ENCODE measurements around the gene GAL3ST3.
"Not testable (repeated sequence)": the region's sequence is repeated elsewhere in the genome, so short reads cannot be mapped to it uniquely, and the experiment has no call there.

The GAL3ST3 gene, protein sequence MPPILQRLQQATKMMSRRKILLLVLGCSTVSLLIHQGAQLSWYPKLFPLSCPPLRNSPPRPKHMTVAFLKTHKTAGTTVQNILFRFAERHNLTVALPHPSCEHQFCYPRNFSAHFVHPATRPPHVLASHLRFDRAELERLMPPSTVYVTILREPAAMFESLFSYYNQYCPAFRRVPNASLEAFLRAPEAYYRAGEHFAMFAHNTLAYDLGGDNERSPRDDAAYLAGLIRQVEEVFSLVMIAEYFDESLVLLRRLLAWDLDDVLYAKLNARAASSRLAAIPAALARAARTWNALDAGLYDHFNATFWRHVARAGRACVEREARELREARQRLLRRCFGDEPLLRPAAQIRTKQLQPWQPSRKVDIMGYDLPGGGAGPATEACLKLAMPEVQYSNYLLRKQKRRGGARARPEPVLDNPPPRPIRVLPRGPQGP

DNA sequence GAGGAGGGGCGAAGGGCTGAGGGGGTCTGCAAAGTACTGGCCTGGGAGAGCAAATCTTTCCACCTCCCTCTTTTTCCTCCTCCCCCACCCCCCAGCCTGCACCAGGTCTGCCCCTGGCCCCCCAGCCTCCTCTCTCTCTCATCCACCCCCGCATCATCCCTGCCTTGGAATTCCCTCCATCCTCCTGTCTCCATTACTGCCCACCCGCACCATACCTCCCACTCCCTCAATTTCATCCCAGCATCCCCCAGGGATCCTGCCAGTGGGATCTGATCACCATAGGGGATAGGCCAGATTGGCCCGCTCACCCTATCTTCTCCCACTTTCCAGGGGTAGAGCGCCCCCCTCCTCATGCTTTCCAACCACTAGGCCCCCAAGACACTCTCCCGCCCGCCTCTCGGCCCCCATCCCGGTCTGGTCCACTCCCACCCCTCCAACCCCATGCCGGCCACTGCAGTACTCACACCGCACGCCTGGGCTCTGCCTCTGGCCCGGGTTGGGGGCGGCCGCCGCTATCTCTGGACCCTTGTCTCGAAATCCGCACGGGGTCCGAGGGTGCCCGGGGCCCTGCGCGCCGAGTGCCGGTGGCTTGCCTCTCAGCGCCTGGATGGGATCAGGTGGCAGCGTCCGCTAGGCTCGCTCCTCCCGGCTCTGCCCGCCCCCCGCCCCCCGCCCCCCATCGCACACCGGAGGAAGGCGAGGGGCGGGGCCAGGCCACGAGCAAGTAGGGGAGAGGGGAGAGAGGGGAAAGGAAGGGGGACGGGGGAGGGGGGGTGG, at the start of gene GAL3ST3:
Gene GAL3ST3 (minus strand): TSS at position 615 of the 777 bp plus-strand sequence. CDS start 3,746 bp downstream, outside the sequence.
- DNase-seq: no peak

DNA sequence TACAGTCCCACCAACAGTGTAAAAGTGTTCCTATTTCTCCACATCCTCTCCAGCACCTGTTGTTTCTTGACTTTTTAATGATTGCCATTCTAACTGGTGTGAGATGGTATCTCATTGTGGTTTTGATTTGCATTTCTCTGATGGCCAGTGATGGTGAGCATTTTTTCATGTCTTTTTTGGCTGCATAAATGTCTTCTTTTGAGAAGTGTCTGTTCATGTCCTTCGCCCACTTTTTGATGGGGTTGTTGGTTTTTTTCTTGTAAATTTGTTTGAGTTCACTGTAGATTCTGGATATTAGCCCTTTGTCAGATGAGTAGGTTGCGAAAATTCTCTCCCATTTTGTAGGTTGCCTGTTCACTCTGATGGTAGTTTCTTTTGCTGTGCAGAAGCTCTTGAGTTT, 43.2 kb upstream of the GAL3ST3 start:
- DNase-seq: not testable (repeated sequence)

DNA sequence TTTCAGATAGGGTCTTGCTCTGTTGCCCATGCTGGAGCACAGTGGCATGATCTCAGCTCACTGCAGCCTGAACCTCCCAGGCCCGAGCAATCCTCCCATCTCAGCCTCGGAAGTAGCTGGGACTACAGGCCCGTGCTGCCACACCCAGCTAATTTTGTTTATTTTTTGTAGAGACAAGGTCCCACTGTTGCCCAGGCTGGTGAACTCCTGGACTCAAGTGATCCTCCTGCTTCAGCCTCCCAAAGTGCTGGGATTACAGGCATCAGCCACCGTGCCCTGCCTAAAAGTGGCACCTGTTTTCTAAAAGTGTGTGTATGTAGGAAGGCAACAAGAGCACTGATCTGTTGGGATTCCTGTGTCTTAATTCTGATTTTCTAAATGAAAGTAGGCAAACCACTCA, 41.3 kb upstream of the GAL3ST3 start:
- no peak for DNase-seq

DNA sequence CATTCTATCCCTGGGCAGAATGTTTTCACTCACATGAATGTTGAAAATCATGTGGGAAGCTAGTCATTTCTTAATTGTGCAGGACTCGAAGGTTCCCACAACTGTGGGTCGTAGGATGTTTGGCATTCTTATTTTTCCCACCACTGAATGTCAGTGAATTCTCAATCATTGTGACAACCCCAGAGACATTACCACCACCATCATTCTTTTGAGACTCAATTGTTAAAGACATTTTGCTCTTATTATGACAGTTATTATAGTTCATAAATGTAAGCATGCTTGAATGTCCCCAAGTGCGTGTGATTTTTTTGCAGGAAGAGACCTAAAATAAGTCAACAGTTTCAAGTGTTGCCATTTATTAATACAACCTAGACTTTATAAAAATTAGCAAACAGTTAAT, 40.1 kb upstream of the GAL3ST3 start:
- no peak for DNase-seq

DNA sequence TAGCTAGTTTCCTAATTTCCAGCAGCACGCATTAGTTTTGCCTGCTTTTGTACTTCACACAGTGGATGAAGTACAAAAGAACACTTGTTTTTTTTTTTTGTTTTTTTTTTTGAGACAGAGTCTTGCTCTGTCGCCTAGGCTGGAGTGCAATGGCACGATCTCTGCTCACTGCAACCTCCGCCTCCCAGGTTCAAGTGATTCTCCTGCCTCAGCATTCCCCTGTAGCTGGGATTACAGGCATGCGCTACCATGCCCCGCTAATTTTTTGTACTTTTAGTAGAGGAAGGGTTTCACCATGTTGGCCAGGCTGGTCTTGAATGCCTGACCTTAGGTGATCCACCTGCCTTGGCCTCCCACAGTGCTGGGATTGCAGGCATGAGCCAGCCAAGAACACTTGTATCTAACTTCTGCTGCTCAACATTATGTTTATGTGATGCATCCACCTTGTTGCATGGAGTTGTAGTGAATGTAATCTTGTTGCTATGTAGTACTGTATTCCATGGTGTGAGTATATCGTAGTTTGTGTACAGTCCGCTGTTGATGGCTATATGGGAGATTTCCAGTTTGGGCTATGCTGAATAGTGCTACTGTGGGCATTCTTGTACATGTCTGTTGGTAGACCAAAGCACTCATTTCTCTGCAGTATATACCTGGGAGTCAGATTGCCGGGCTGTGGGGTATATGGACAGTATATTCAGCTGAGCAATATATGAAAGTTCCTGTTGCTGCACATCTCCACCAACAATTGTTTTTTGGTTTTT, 38.4 kb upstream of the GAL3ST3 start:
- no peak for DNase-seq

DNA sequence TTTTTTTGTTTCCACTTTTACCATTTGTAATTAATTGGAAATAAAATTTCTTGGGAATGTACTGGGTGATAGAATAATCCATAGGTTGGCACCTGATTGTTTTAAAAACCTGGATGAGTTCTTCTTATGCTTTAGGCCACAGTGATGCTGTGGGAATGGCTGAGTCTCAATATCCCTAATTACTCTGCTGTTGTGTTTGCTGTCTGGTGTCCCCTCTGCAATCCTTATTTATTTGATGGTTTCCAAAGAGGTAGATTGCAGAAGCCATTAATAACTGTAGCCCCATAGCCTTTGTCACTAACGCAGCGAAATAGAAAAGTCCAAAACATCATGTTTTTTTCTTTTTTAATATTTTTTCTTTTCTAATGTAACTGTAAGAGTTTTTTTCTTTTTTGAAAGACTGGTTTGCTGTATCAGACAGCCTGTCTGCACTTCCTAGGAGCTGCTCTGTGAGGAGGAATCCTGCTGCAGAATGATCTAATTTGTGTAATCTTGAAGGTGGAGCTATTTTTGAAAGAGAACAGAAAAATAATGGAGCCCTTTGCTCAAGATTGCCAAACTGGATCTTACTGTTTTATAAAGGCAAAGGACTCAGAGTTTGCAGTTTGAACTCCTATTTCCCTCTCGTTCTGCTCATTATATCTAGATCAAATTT, 36.0 kb upstream of the GAL3ST3 start:
- no peak for DNase-seq

DNA sequence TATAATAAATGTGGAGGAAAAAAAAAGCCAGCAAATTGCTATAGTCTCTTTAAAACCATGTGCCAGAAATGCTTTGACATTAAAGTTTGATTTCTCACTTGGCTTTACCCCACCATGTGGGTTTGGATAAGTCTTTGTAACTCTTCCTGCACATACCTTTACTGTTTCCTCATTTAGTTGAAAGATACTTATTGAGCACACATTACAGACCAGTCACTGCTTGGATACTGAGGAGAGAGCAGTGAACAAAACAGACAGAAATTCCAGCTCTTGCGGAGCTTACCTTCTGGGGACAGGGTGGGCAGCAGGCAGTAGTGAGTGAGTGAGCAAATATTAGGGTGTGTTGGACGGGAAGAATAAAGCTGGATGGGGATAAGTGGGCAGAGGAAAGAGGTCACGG, 34.8 kb upstream of the GAL3ST3 start:
- DNase-seq: no peak

DNA sequence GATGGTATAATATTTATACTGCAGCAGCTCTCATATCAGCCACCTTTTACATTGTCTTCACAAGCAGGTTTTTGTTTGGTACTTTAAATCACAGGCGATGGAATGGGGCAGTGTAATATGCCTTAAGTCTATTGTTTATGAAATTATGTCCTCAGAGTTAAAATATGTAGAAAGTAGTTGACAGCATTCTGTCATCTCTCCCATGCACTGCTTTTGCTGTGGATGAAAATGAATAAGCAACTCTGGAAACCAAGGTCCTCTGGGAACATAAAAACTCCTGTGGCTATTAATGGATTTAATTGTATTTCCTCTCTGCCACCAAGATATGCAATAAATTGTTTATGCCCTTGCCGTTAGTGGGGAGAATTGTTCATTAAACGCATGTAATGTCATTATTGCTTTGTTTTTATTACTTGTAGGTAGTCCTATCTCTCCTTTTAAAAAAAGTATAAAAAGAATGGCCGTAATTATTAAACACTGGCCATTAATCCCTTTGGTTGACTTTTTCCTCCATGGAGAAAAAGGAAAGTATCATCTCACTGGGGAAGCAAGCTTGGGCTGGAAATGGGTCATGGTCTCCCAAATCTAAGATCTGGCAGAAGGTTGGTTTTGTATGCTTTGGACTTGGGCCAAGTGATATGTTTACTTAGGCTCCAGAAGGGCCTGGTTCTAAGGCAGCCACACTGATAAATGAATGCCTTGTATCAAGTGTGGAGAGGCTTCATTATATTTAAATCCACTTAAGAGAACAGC, 34.2 kb upstream of the GAL3ST3 start:
- DNase-seq: no peak

DNA sequence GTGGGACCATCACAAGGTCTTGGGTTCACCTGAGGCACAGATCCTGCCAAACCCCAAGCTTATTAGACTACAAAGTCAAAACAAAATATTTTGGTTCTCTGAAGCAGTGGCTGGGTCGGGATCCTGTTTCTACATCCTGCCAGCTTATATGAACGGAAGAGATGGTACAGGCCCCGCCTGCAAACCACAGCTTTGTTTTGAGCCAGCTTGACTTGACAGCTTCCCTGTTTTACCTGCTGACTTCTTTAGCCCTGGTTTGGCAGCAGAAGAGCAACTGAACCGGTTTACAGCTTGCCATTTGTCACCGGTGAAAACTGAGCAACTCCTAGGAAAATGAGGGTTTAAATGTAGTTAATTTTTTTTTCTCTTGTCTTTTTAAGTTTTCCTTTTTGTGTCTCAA, 32.5 kb upstream of the GAL3ST3 start:
- DNase-seq: peak; percentile 79

DNA sequence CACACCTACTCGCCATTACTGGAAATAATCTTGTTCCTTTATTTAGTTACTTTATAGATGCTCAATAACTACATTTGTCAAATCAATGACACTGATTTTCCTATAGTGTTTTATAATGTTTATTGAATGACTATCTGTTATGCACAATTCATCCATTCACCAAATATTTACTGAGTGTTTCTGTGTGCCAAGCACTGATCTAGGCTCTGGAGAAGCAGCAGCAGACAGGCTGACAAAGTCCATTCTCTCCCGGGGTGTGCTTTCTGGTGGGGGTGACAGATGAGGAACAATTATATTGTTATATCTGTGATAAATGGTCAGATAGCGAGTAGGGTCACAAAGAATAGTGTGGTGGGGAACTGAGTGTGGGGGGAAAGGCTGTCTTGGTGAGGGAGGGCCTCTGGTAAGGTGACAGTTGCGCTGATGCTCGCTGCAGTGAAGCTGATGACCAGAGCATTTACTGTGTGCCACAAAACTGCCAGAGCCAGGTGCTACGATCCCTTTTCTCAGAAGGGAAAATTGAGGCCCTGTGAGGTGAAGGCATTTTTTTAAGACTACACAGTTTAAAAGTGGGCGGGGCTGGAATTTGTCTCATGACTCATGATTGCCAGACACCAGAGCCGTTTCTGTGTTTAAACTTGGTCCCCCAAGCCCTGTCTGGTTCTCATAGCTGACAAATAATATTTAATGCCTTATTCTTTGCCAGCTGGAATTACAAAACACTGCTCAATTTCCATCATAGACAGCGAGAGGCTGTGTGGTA, 31.3 kb upstream of the GAL3ST3 start:
- DNase-seq: peak; percentile 59

DNA sequence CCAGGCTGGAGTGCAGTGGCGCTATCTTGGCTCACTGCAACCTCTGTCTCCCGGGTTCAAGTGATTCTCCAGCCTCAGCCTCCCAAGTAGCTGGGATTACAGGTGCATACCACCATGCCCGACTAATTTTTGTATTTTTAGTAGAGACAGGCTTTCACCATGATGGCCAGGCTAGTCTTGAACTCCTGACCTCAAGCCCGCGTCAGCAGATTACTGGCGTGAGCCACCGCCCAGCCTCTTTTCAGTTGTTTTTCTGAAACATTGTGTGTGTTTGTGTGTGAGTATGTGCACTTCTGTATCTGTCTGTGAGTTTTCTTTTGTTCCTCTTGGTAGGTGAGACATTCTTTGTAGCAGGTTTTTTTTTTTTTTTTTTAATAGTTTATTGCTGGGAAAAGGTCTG, 30.0 kb upstream of the GAL3ST3 start:
- DNase-seq: not testable (repeated sequence)

DNA sequence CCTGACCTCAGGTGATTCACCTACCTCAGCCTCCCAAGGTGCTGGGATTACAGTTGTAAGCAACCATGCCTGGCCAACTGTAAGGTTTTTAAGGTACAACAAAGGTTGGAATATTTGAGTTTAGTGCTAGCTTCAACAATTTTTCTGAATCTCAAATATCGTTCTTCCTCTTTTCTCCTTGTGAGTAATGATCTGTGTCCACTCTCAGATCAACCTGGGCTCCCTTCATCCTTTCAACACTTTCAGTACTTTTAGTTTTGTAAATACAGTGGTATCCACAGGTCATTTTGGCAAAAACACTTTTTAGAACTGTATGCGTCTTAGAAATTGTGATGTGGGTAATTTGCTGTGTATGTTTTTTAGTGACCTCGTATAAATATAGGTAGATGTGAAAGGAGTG, 29.0 kb upstream of the GAL3ST3 start:
- no peak for DNase-seq

DNA sequence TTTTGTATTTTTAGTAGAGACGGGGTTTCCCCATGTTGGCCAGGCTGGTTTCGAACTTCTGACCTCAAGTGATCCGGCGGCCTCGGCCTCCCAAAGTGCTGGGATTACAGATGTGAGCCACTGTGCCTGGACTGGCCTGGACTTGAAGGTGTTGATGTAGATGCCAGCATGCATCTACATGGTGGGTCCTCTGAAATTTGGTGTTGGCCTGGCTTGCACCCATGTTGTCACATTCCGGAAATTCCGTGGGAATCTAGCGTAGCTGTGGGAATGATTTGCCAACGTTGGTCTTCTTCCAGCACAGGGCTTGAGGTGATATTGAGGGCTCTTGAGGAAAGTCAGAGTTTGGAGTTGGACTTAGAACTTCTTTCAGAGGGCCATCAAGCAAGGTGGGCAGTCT, 27.6 kb upstream of the GAL3ST3 start:
- no peak for DNase-seq

DNA sequence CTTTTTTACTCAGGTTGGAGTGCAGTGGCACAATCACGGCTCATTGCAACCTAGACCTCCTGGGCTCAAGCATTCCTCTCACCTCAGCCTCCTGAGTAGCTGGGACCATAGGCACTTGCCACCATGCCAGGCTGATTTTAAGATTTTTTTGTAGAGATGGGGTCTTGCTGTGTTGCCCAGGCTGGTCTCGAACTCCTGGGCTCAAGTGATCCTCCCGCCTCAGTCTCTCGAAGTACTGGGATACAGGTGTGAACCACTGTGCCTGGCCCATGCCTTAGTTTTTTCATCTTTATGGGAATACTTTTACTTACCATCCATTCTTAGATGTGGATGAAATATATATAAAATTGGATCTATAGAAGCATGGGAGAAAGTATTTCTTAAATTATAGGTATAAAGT, 26.3 kb upstream of the GAL3ST3 start:
- no peak for DNase-seq

DNA sequence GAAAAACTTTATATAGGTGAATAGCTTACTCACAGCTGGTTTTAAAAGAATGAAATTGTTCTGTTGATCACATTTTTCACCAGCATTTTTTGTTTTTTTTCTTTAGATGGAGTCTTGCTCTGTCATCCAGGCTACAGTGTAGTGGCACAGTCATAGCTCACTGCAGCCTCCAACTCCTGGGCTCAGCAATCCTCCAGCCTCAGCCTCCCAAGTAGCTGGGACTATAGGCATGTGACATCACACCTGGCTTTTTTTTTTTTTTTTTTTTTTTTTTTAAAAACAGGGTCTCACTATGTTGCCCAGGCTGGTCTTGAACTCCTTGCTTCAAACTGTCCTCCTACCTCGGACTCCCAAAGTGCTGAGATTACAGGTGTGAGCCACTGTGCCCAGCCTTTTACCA, 24.7 kb upstream of the GAL3ST3 start:
- DNase-seq: no peak

DNA sequence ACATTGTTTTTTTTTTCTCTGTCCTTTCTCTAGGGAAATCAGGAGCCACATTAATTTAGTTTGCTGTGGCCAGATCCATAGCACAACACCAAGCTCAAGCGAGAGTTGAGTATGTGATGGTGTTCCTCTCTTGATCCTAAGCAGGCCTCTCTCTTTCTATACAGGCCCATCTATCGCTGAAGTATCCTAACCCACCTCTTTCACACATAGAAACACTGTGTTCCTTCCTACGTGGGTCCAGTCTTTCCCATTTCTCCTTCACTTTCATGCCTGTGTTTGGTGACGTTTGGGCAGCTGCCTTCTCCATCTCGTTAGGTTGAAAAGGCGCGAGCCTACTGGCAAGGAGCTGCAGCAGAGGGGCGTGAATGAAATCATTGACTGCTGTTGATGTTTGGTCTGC, 23.6 kb upstream of the GAL3ST3 start:
- no peak for DNase-seq

DNA sequence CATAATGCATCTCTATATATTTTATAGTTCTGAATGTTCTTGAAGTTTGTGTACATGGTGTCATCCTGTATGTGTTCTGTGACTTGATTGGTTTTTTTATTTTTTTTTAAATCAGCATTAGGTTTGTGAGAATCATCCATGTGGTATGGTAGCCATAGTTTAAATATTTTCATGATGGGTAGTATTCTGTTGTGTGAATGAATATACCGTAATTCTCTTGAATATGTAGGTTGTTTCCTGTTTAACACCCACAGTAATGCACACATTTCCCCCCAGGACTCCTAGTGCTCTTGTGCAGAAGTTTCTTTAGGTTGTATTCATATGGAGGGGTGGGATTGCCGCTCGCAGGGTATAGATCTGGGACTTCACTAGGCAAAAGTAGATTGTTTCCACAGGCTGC, 23.1 kb upstream of the GAL3ST3 start:
- DNase-seq: no peak

DNA sequence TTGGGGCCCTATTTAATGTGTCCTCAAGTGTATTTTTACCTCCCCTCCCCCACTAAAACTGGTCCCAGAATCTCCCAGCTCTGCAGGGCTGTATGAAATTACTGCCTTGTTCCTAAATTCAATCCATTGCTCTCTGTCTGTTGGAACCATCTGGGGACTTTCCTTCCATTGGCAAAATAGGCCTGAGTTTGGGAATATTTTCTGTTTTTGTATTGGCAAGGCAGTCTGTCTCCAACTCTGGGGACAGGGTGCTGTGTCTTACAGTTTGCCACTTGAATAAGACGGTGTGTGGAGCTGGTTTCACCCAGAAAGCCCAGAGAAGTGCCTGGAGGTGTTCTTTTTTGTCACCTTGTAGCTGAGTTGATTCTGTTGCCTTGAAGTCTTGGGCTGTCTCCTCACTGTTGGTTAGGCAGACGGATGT, 22.4 kb upstream of the GAL3ST3 start:
- no peak for DNase-seq

DNA sequence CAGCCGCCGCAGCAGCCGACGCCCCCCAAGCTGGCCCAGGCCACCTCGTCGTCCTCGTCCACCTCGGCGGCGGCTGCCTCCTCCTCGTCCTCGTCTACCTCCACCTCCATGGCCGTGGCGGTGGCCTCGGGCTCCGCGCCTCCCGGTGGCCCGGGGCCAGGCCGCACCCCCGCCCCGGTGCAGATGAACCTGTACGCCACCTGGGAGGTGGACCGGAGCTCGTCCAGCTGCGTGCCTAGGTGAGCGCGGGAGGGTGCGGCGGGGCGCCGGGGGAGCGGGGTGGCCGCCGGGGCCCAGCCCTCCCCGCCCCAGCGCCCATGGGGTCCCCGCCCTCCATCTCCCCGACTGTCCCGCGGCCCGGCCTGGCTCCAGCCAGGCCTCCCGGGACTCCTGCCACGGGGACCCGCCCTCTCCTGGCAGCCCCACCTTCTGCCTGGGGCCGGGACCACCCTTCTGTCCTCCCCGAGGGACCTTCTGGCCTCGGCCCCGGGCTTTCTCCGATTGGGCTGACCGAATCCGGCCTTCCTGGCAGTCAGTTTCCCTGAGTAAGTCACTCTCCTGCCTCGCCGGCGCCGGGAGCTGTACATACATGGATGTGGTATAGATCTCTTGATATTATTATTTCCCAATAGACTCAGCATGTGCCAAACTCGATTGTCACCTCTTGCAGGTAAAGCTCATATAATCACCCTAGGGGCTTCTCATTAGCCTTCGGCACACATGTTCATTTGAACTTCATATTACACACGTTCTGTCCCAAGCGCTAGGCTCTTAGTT, 21.8 kb upstream of the GAL3ST3 start:
- no peak for DNase-seq
